ENCODE measurements around the gene MPPED2.

The MPPED2 gene

GRCh38 chr11:30499940-30500339 is 86.2 kb downstream of the MPPED2 start:
- no peak overlapping the region for H3K4me3 ChIP-seq (ENCODE audit: low read length)
- TF ChIP-seq ZNF274 (IDR thresholded peaks at IDR 0.05; ENCODE audit: low read depth, low read length), result no peak

- TF ChIP-seq ZNF274 (IDR thresholded peaks at IDR 0.05; ENCODE audit: low read depth, low read length), result no peak
Observed at GRCh38 chr11:30497600-30497999, 88.6 kb downstream of the MPPED2 start.

GRCh38 chr11:30496935-30497334 is 89.2 kb downstream of the MPPED2 start:
- no peak overlapping the region for H3K4me3 ChIP-seq (ENCODE audit: low read length)
- TF ChIP-seq ZNF274 (IDR thresholded peaks at IDR 0.05; ENCODE audit: low read depth, low read length), result no peak

More at GRCh38 chr11:30497600-30497999, 88.6 kb downstream of the MPPED2 start:
- no peak overlapping the region for H3K4me3 ChIP-seq (ENCODE audit: low read length)

GRCh38 chr11:30495437-30495836 is 90.7 kb downstream of the MPPED2 start:
- H3K4me3 ChIP-seq (ENCODE audit: low read length), result no peak overlapping the region
- TF ChIP-seq ZNF274 (IDR thresholded peaks at IDR 0.05; ENCODE audit: low read depth, low read length), result no peak

GRCh38 chr11:30489511-30489910 is 96.6 kb downstream of the MPPED2 start:
- no peak for TF ChIP-seq ZNF274 (IDR thresholded peaks at IDR 0.05; ENCODE audit: low read depth, low read length)

GRCh38 chr11:30489076-30489475 is 97.1 kb downstream of the MPPED2 start:
- no peak for TF ChIP-seq ZNF274 (IDR thresholded peaks at IDR 0.05; ENCODE audit: low read depth, low read length)
- no peak overlapping the region for H3K4me3 ChIP-seq (ENCODE audit: low read length)

More at GRCh38 chr11:30489511-30489910, 96.6 kb downstream of the MPPED2 start:
- no peak overlapping the region for H3K4me3 ChIP-seq (ENCODE audit: low read length)

- no peak overlapping the region for H3K4me3 ChIP-seq (ENCODE audit: low read length)
- TF ChIP-seq ZNF274 (IDR thresholded peaks at IDR 0.05; ENCODE audit: low read depth, low read length), result no peak
Observed at GRCh38 chr11:30488304-30488998, 97.7 kb downstream of the MPPED2 start.

GRCh38 chr11:30487200-30487898 is 98.8 kb downstream of the MPPED2 start:
- no peak overlapping the region for H3K4me3 ChIP-seq (ENCODE audit: low read length)
- no peak for TF ChIP-seq ZNF274 (IDR thresholded peaks at IDR 0.05; ENCODE audit: low read depth, low read length)

- no peak for TF ChIP-seq ZNF274 (IDR thresholded peaks at IDR 0.05; ENCODE audit: low read depth, low read length)
- no peak overlapping the region for H3K4me3 ChIP-seq (ENCODE audit: low read length)
Observed at GRCh38 chr11:30485756-30486155, 100.4 kb downstream of the MPPED2 start.

GRCh38 chr11:30485222-30485621 is 100.9 kb downstream of the MPPED2 start:
- no peak for TF ChIP-seq ZNF274 (IDR thresholded peaks at IDR 0.05; ENCODE audit: low read depth, low read length)
- H3K4me3 ChIP-seq (ENCODE audit: low read length), result no peak overlapping the region

GRCh38 chr11:30483056-30483455 is 103.1 kb downstream of the MPPED2 start:
- no peak for TF ChIP-seq ZNF274 (IDR thresholded peaks at IDR 0.05; ENCODE audit: low read depth, low read length)
- H3K4me3 ChIP-seq (ENCODE audit: low read length), result no peak overlapping the region

GRCh38 chr11:30481796-30482195 is 104.4 kb downstream of the MPPED2 start:
- no peak overlapping the region for H3K4me3 ChIP-seq (ENCODE audit: low read length)
- no peak for TF ChIP-seq ZNF274 (IDR thresholded peaks at IDR 0.05; ENCODE audit: low read depth, low read length)

- no peak overlapping the region for H3K4me3 ChIP-seq (ENCODE audit: low read length)
- TF ChIP-seq ZNF274 (IDR thresholded peaks at IDR 0.05; ENCODE audit: low read depth, low read length), result no peak
Observed at GRCh38 chr11:30481330-30481729, 104.8 kb downstream of the MPPED2 start.

- no peak overlapping the region for H3K4me3 ChIP-seq (ENCODE audit: low read length)
- no peak for TF ChIP-seq ZNF274 (IDR thresholded peaks at IDR 0.05; ENCODE audit: low read depth, low read length)
Observed at GRCh38 chr11:30479899-30480298, 106.3 kb downstream of the MPPED2 start.

GRCh38 chr11:30478923-30479322 is 107.2 kb downstream of the MPPED2 start:
- H3K4me3 ChIP-seq (ENCODE audit: low read length), result no peak overlapping the region
- no peak for TF ChIP-seq ZNF274 (IDR thresholded peaks at IDR 0.05; ENCODE audit: low read depth, low read length)
